Measurements from ENCODE around the gene GRK6.

GRCh38 chr5:177386542-177386941, 39.9 kb upstream of the GRK6 start:
- TF ChIP-seq CTCF (IDR thresholded peaks at IDR 0.05) (no peak), POLR2A (IDR thresholded peaks at IDR 0.05) (no peak), POLR2AphosphoS5 (IDR thresholded peaks at IDR 0.05; ENCODE audit: insufficient read depth in 1 of 2, low read depth in 1 of 2) (no peak)

All from vagina (tissue), 2 donors.